IMR-90 (cell line): Measurements from ENCODE around the gene CARM1.

ENCODE experiments used
- BHLHE40 ChIP-seq: fragments of 150-350 bp; IDR thresholded peaks from 2 replicates; pipeline ENCODE4 v1.6.1; 2016; ENCODE audit warnings: mild to moderate bottlenecking, low read depth, low read length
- CEBPB ChIP-seq: IDR thresholded peaks from 2 replicates; pipeline ENCODE4 v1.6.1; 2012; ENCODE audit warnings: low read depth, low read length, improper control_type of control experiment
- MAFK ChIP-seq: IDR thresholded peaks from 2 replicates; pipeline ENCODE4 v1.6.1; 2012; ENCODE audit warnings: low read depth, low read length, improper control_type of control experiment
- POLR2A ChIP-seq: IDR thresholded peaks from 2 replicates; pipeline ENCODE4 v1.6.1; 2012; ENCODE audit warnings: mild to moderate bottlenecking, low read depth, low read length
- RAD21 ChIP-seq: IDR thresholded peaks from 2 replicates; pipeline ENCODE4 v1.6.1; 2012; ENCODE audit warnings: low read length, improper control_type of control experiment
- RFX5 ChIP-seq: IDR thresholded peaks from 2 replicates; pipeline ENCODE4 v1.8.0; 2012; ENCODE audit warnings: low read depth, mild to moderate bottlenecking, low read length, moderate library complexity
- SMC3 ChIP-seq: fragments of 150-350 bp; IDR thresholded peaks from 2 replicates; pipeline ENCODE4 v1.6.1; 2016; ENCODE audit warnings: low read depth, mild to moderate bottlenecking, antibody characterized with exemption, low read length, moderate library complexity
- TF ChIP-seq, protein P1 (sequence below): conservative IDR thresholded peaks from 2 replicates; pipeline ENCODE4 v1.5.1; 2012; ENCODE audit warnings: mild to moderate bottlenecking, low read depth, low read length, improper control_type of control experiment

DNA sequence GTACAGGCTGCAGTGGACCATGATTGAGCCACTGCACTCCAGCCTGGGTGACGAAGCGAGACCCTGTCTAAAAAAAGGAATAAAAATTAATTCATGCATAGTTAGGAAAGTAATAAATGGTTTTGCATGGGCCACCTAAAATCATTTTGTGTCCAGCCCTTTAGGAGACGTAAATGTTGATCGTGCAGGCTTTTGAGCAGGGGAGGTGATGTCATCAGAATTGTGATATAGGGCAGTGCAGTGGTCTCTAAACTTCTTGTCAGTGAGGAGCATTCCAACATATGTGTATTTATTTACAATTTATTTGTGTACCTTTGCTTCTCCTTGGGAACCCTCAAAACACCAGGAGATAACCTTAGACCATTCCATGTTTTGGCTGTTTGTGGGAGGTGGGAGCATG lies 92.5 kb downstream of the CARM1 start:
- TF ChIP-seq, protein P1, sequence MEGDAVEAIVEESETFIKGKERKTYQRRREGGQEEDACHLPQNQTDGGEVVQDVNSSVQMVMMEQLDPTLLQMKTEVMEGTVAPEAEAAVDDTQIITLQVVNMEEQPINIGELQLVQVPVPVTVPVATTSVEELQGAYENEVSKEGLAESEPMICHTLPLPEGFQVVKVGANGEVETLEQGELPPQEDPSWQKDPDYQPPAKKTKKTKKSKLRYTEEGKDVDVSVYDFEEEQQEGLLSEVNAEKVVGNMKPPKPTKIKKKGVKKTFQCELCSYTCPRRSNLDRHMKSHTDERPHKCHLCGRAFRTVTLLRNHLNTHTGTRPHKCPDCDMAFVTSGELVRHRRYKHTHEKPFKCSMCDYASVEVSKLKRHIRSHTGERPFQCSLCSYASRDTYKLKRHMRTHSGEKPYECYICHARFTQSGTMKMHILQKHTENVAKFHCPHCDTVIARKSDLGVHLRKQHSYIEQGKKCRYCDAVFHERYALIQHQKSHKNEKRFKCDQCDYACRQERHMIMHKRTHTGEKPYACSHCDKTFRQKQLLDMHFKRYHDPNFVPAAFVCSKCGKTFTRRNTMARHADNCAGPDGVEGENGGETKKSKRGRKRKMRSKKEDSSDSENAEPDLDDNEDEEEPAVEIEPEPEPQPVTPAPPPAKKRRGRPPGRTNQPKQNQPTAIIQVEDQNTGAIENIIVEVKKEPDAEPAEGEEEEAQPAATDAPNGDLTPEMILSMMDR = no peak
- TF ChIP-seq POLR2A (no peak), RAD21 (no peak), RFX5 (no peak), CEBPB (no peak), MAFK (no peak), SMC3 (no peak), BHLHE40 (no peak)
